Choroid plexus epithelial cell (primary cell): ENCODE results near the gene DUSP14.

Experiments used
- DNase-seq: peaks from one replicate; pipeline ENCODE4 v3.0.0-alpha.2; 2010; ENCODE audit warnings: low read depth
- H3K4me3 ChIP-seq: 2 replicates; pipeline ENCODE4 v1.5.1; 2011; ENCODE audit warnings: low read depth, mild to moderate bottlenecking, control low read depth, low read length, moderate library complexity
- CTCF ChIP-seq: conservative IDR thresholded peaks from 2 replicates; pipeline ENCODE4 v1.5.1; 2011; ENCODE audit warnings: low read depth, mild to moderate bottlenecking, control low read depth, inconsistent platforms, low read length, moderate library complexity

Gene DUSP14

DNA sequence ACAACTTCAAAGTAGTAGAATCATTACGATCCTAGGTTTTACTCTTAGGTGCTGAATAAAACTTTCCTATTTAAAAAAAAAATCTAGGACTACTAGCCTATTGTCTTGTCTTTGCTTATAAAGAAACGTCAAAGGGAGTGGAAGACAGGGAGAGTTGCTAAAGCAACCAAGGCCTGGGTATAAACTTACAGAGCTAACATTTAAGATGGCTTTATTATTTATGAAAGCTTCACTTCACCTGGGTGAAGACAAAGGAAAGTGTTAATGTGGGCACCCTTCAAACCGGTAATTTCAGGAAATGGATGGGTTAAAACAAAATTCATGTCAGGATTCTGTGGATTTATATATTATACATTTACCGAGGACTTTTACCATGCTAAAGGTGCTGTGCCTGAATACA is 2.5 kb downstream of the DUSP14 start:
- TF ChIP-seq CTCF = no peak
- H3K4me3 ChIP-seq = no peak overlapping the region
- no peak for DNase-seq

DNA sequence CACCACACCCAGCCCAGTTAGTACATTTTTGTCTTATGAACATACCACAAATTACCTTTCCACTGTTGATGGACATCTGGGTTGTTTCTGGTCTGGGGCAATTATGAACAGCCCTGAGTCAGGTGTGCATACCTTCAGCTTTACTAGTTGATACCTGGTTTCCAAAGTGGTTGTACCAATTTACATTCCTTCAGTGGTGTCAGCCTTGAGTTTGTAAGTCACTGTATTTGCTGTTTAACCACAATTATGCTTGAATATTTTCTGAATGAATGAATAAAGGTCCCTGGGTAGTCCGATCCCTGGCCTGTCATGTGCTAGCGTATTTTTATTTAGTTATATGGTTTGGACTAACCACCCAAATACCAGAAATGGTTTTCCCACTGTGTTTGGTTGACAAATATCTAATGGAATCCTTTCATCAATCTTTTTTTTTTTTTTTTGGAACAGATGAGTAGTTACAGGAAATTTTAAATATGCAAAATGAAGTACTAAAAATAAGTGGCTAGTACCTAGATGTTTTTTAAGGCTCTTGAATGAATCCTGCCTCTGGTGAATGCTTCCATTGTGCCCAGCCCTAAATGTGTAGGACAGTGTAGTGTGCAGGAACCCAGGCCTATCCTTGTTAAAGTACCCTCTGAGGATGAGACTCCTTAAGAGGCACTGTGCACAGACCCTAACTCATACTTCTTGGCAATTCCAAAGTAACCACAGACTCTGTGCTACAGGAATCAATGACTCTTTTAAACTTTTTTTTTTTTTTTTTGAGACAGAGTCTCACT is 3.7 kb downstream of the DUSP14 start:
- DNase-seq = peak; percentile 94
- H3K4me3 ChIP-seq = no peak overlapping the region
- no peak for TF ChIP-seq CTCF

- H3K4me3 ChIP-seq = no peak overlapping the region
- DNase-seq = peak; percentile 41
Measured at GRCh38 chr17:37494401-37494831, 4.7 kb downstream of the DUSP14 start.

GRCh38 chr17:37494971-37495370 is 5.3 kb downstream of the DUSP14 start:
- DNase-seq = no peak
- H3K4me3 ChIP-seq = no peak overlapping the region
- no peak for TF ChIP-seq CTCF

More at GRCh38 chr17:37494401-37494831, 4.7 kb downstream of the DUSP14 start:
- no peak for TF ChIP-seq CTCF

GRCh38 chr17:37500378-37500777 is 10.7 kb downstream of the DUSP14 start:
- DNase-seq = no peak
- no peak for TF ChIP-seq CTCF
- no peak overlapping the region for H3K4me3 ChIP-seq

GRCh38 chr17:37502009-37502936 is 12.6 kb downstream of the DUSP14 start:
- H3K4me3 ChIP-seq = no peak overlapping the region
- TF ChIP-seq CTCF = no peak
- no peak for DNase-seq
